Endothelial cell of umbilical vein (primary cell): ENCODE results near the gene ZNF598. TPM values are rescaled to one million over a fixed set of nuclear protein-coding genes. Genes with fewer than 3 reads are reported as not detected.
A peak's percentile ranks its signal among the peaks of the same experiment; 100 is the strongest.

ENCODE experiments used
- BruUV-seq: library from RNA; stranded (reverse); fragments of 400-500 nt; replicated peaks from 2 replicates; lab custom pipeline; 2021; lab: Mats Ljungman, UMichigan
- CTCF ChIA-PET: fragments of 300-600, 350-600 bp; sonication (Branson Sonifier 250); formaldehyde crosslinking; loops from one replicate; lab custom pipeline; 2021; ENCODE audit warnings: antibody characterized with exemption, inconsistent platforms; lab: Charles Lee
- POLR2A ChIA-PET: fragments of 300-600, 350-600 bp; sonication (Branson Sonifier 250); formaldehyde crosslinking; loops from one replicate; lab custom pipeline; 2021; ENCODE audit warnings: antibody characterized with exemption, inconsistent platforms; lab: Charles Lee
- DNase-seq: peaks from one replicate; pipeline ENCODE4 v3.0.0-alpha.2; 2011; ENCODE audit warnings: low read depth, low spot score
- FAIRE-seq: peaks from 2 replicates; lab custom pipeline; 2011; peaks lifted over from hg19 to GRCh38; lab: Jason Lieb, UNC
- H2AFZ ChIP-seq: 2 replicates; pipeline ENCODE4 v1.6.0; 2012; ENCODE audit warnings: low read depth, low read length, control low read depth, inconsistent platforms
- H3K27ac ChIP-seq: 2 replicates; pipeline ENCODE4 v1.5.1; 2011; ENCODE audit warnings: low read depth, mild to moderate bottlenecking, control low read depth, low read length, moderate library complexity; ENCODE audit not compliant: insufficient read depth
- H3K27me3 ChIP-seq, 2 experiments: 2 replicates each; pipeline versions ENCODE4 v1.6.0 to v1.6.1; 2011; ENCODE audit warnings: low read length in 2 of 2, mixed read lengths in 1 of 2; ENCODE audit not compliant: control insufficient read depth in 2 of 2, insufficient read depth in 2 of 2
- H3K36me3 ChIP-seq, 2 experiments: 2 replicates in 1 of 2; 3 replicates in 1 of 2; pipeline ENCODE4 v1.5.1; 2011; ENCODE audit warnings: low read length in 2 of 2, mild to moderate bottlenecking in 1 of 2, moderate library complexity in 1 of 2; ENCODE audit not compliant: control insufficient read depth in 2 of 2, insufficient read depth in 2 of 2; ENCODE audit errors: extremely low read depth in 1 of 2
- H3K4me1 ChIP-seq: 3 replicates; pipeline ENCODE4 v1.5.1; 2011; ENCODE audit warnings: mild to moderate bottlenecking, low read length; ENCODE audit not compliant: control insufficient read depth, insufficient read depth; ENCODE audit errors: extremely low read depth
- H3K4me2 ChIP-seq: 2 replicates; pipeline ENCODE4 v1.6.1; 2011; ENCODE audit warnings: low read length, control low read depth, mixed read lengths; ENCODE audit not compliant: insufficient read depth
- H3K4me3 ChIP-seq, 3 experiments: fragments of 200-600 bp in 1 of 3; sonication (generic), shearing (Covaris generic) in 1 of 3; replicated peaks in 1 of 3; 2 replicates each; pipeline ENCODE4 v1.5.1; 2011 to 2016; ENCODE audit warnings: control low read depth in 3 of 3, low read length in 3 of 3, mild to moderate bottlenecking in 2 of 3, inconsistent platforms in 1 of 3, low read depth in 1 of 3, moderate library complexity in 1 of 3; ENCODE audit not compliant: insufficient read depth in 1 of 3
- H3K79me2 ChIP-seq: 2 replicates; pipeline ENCODE4 v1.6.0; 2012; ENCODE audit warnings: low read length, inconsistent platforms; ENCODE audit not compliant: control insufficient read depth, insufficient read depth
- H3K9ac ChIP-seq: replicated peaks from 2 replicates; pipeline ENCODE3; 2011; ENCODE audit warnings: low read length, control low read depth; ENCODE audit not compliant: insufficient read depth; ENCODE audit errors: extremely low read depth
- H3K9me1 ChIP-seq: replicated peaks from 3 replicates; pipeline ENCODE4 v1.6.0; 2011; ENCODE audit warnings: mild to moderate bottlenecking, low read length; ENCODE audit not compliant: control insufficient read depth, insufficient read depth; ENCODE audit errors: extremely low read depth
- H3K9me3 ChIP-seq: replicated peaks from 2 replicates; pipeline ENCODE4 v1.5.1; 2012; ENCODE audit warnings: low read length, inconsistent platforms; ENCODE audit not compliant: control insufficient read depth, insufficient read depth
- H4K20me1 ChIP-seq: replicated peaks from 2 replicates; pipeline ENCODE3; 2011; ENCODE audit warnings: mild to moderate bottlenecking, low read length; ENCODE audit not compliant: control insufficient read depth, insufficient read depth; ENCODE audit errors: extremely low read depth
- EZH2 ChIP-seq: IDR thresholded peaks from 2 replicates; pipeline ENCODE4 v1.6.1; 2012; ENCODE audit warnings: borderline replicate concordance, low read depth, mild to moderate bottlenecking, moderate library complexity, low read length, inconsistent platforms; ENCODE audit not compliant: severe bottlenecking
- FOS ChIP-seq: IDR thresholded peaks from 2 replicates; pipeline ENCODE4 v1.6.1; 2011; ENCODE audit warnings: mild to moderate bottlenecking, low read length, moderate library complexity, borderline replicate concordance; ENCODE audit not compliant: insufficient read depth
- GATA2 ChIP-seq: IDR thresholded peaks from 2 replicates; pipeline ENCODE4 v1.7.0; 2011; ENCODE audit warnings: low read depth, mild to moderate bottlenecking, moderate library complexity, mixed read lengths, low read length; ENCODE audit not compliant: insufficient read length, insufficient read depth
- JUN ChIP-seq: IDR thresholded peaks from 2 replicates; pipeline ENCODE4 v1.6.1; 2011; ENCODE audit warnings: borderline replicate concordance, low read depth; ENCODE audit not compliant: insufficient read length, insufficient read depth
- MYC ChIP-seq: IDR thresholded peaks from one replicate; pipeline ENCODE4 v1.6.1; 2011; ENCODE audit warnings: mild to moderate bottlenecking, low read depth, low read length
- POLR2A ChIP-seq: IDR thresholded peaks from 2 replicates; pipeline ENCODE4 v1.6.1; 2012; ENCODE audit warnings: low read depth, mild to moderate bottlenecking, control low read depth, low read length
- POLR2AphosphoS5 ChIP-seq: IDR thresholded peaks from 2 replicates; pipeline ENCODE4 v1.6.1; 2012; ENCODE audit warnings: low read depth, mild to moderate bottlenecking, control low read depth, low read length, moderate library complexity; ENCODE audit not compliant: insufficient read depth
- dilution Hi-C: fragments of 300-500 bp; cut with MboI; formaldehyde crosslinking; loops from one replicate; pipeline ENCODE4 v1.15.0; 2019; ENCODE audit warnings: low sequenced_read_pairs; ENCODE audit not compliant: extremely low pct_ligation_motif_present
- intact Hi-C: fragments of 100-400 bp; cut with micrococcal nuclease; formaldehyde crosslinking; loops from one replicate; pipeline ENCODE4 v1.10.0; 2022
- polyA plus RNA-seq, 4 experiments: library from polyadenylated mRNA; depleted of rRNA in 3 of 4; stranded (reverse) in 3 of 4; unstranded in 1 of 4; fragments of >200 nt; gene quantifications; 2 replicates each; pipeline versions ENCODE4 v1.2.1 to v1.2.3, GENCODE V29; 2011 to 2012; ENCODE audit warnings: missing spikeins in 1 of 4
- total RNA-seq: library from RNA; stranded (reverse); gene quantifications from 2 replicates; pipeline ENCODE4 v1.2.3, GENCODE V29; 2021
- TF ChIP-seq, protein P1 (sequence below), 2 donors: IDR thresholded peaks; 1 replicate in 1 of 2; 2 replicates in 1 of 2; pipeline ENCODE4 v1.5.1; 2011; ENCODE audit warnings: low read length in 2 of 2, mild to moderate bottlenecking in 2 of 2, moderate library complexity in 2 of 2, control low read depth in 1 of 2, inconsistent platforms in 1 of 2, low read depth in 1 of 2; ENCODE audit not compliant: insufficient read depth in 1 of 2; ENCODE audit errors: extremely low read depth in 1 of 2
- TF ChIP-seq, protein P2 (sequence below): IDR thresholded peaks from 2 replicates; pipeline ENCODE4 v1.6.1; 2011; ENCODE audit not compliant: insufficient read depth, insufficient read length

The ZNF598 gene
- total and polyA plus RNA-seq, 2 donors (not counting 3 experiments of a cell fraction or from before 2014, with no cell fraction given): 43.3 to 67.0 TPM

DNA sequence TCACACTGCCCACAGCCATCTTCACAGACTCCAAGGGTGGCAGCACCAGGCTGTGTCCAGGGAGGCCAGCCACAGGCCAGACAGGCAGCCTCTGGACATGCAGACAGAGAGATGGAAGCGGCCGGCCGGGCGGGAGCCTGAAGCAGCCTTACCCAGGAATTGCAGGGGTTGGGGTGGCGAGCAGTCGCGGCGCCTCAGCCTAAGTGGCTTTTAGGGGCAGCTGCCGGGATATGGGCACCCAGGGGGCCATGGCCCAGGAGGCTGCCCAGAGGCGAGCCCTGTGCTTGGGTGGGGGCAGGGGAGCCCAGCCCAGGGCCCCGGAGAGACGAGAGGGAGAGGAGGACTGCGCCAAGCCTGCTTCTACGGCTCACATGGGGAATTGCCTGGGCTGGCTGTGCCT, 15.6 kb upstream of the ZNF598 start:
- H3K36me3 ChIP-seq: no peaks in the 10 kb centered on the region
- dilution Hi-C loops: loop anchor here (25.0 kb wide), 1 partner anchor 137 kb away; the partner anchor contains the start of gene TRAF7
- H3K27ac ChIP-seq: no peak overlapping the region
- H3K4me3 ChIP-seq: no peak overlapping the region
- intact Hi-C loops: no loop called here
- TF ChIP-seq EZH2 (no peak), POLR2A (no peak), JUN (no peak), FOS (no peak)
- TF ChIP-seq, protein P1, sequence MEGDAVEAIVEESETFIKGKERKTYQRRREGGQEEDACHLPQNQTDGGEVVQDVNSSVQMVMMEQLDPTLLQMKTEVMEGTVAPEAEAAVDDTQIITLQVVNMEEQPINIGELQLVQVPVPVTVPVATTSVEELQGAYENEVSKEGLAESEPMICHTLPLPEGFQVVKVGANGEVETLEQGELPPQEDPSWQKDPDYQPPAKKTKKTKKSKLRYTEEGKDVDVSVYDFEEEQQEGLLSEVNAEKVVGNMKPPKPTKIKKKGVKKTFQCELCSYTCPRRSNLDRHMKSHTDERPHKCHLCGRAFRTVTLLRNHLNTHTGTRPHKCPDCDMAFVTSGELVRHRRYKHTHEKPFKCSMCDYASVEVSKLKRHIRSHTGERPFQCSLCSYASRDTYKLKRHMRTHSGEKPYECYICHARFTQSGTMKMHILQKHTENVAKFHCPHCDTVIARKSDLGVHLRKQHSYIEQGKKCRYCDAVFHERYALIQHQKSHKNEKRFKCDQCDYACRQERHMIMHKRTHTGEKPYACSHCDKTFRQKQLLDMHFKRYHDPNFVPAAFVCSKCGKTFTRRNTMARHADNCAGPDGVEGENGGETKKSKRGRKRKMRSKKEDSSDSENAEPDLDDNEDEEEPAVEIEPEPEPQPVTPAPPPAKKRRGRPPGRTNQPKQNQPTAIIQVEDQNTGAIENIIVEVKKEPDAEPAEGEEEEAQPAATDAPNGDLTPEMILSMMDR (IDR thresholded peaks at IDR 0.05; ENCODE audit: extremely low read depth in 1 of 2, insufficient read depth in 1 of 2, low read depth in 1 of 2, low read length in 2 of 2): no peak
- H3K27me3 ChIP-seq: peaks cover 3 to 4% of the 10 kb centered on the region in 2 experiments
- no peaks in the 10 kb centered on the region for H4K20me1 ChIP-seq
- no peak overlapping the region for H2AFZ ChIP-seq
- H3K79me2 ChIP-seq: peaks cover 15% of the 10 kb centered on the region
- H3K4me1 ChIP-seq: peaks cover 26% of the 10 kb centered on the region
- CTCF ChIA-PET: interaction anchor here (1.4 kb wide), 1 partner anchor 115 kb away, joined by 6 read pairs; no protein-coding TSS in a partner anchor
- H3K9ac ChIP-seq: no peak overlapping the region
- no peak for FAIRE-seq
- no peaks in the 10 kb centered on the region for H3K9me1 ChIP-seq
- DNase-seq: no peak
- POLR2A ChIA-PET: no interaction called here
- H3K9me3 ChIP-seq: no peaks in the 10 kb centered on the region
- H3K4me2 ChIP-seq: no peak overlapping the region
- BruUV-seq: no TSS peak

DNA sequence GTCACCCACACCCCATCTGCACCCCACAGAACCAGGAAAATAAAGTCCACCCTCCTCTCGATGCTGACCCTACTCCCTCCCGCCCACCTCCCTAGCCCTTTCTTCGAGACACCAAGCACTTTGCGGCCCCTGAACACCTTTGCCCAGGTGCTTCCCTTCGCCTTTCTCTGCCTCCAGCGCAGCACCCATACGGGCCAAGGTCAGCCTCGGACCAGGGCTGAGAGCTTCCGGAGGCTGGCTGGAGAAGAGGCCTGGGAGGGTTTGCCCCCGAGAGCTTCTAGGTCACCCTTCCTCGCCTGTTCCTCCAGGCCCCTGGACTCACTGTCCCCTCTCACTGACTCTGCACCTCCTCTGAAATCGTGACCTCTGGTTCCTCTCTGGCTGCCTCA, 14.4 kb upstream of the ZNF598 start:
- Histone ChIP-seq H3K27ac (no peak overlapping the region), H3K4me1 (peaks cover 28% of the 10 kb centered on the region), H3K79me2 (peaks cover 15% of the 10 kb centered on the region), H3K36me3 (no peaks in the 10 kb centered on the region), H3K9me1 (no peaks in the 10 kb centered on the region), H3K9me3 (no peaks in the 10 kb centered on the region), H4K20me1 (no peaks in the 10 kb centered on the region), H3K27me3 (peaks cover 4 to 11% of the 10 kb centered on the region in 2 experiments), H3K4me3 (no peak overlapping the region), H3K9ac (no peak overlapping the region), H2AFZ (no peak overlapping the region), H3K4me2 (no peak overlapping the region)
- POLR2A ChIA-PET: interaction anchor here (3.1 kb wide), 1 partner anchor 131 kb away, joined by 20 read pairs; the partner anchor contains the start of gene TRAF7
- TF ChIP-seq EZH2 (no peak), JUN (no peak), POLR2AphosphoS5 (no peak), GATA2 (no peak), POLR2A (no peak), FOS (no peak), MYC (no peak)
- TF ChIP-seq, protein P2, sequence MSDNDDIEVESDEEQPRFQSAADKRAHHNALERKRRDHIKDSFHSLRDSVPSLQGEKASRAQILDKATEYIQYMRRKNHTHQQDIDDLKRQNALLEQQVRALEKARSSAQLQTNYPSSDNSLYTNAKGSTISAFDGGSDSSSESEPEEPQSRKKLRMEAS: no peak
- TF ChIP-seq, protein P1 (IDR thresholded peaks at IDR 0.05; ENCODE audit: extremely low read depth in 1 of 2, insufficient read depth in 1 of 2, low read depth in 1 of 2, low read length in 2 of 2): no peak
- BruUV-seq: no TSS peak
- intact Hi-C loops: no loop called here
- CTCF ChIA-PET: interaction anchor here (0.6 to 8.9 kb wide), 12 partner anchors 8 to 443 kb away, joined by 3 to 137 read pairs (median 6); partner anchors contain the start of gene ECI1
- dilution Hi-C loops: no loop called here
- FAIRE-seq: peak; percentile 21
- DNase-seq: no peak
